ENCODE data around the gene NPFF.
"Not testable (repeated sequence)": the region's sequence is repeated elsewhere in the genome, so short reads cannot be mapped to it uniquely, and the experiment has no call there.

NPFF gene, protein sequence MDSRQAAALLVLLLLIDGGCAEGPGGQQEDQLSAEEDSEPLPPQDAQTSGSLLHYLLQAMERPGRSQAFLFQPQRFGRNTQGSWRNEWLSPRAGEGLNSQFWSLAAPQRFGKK

DNA sequence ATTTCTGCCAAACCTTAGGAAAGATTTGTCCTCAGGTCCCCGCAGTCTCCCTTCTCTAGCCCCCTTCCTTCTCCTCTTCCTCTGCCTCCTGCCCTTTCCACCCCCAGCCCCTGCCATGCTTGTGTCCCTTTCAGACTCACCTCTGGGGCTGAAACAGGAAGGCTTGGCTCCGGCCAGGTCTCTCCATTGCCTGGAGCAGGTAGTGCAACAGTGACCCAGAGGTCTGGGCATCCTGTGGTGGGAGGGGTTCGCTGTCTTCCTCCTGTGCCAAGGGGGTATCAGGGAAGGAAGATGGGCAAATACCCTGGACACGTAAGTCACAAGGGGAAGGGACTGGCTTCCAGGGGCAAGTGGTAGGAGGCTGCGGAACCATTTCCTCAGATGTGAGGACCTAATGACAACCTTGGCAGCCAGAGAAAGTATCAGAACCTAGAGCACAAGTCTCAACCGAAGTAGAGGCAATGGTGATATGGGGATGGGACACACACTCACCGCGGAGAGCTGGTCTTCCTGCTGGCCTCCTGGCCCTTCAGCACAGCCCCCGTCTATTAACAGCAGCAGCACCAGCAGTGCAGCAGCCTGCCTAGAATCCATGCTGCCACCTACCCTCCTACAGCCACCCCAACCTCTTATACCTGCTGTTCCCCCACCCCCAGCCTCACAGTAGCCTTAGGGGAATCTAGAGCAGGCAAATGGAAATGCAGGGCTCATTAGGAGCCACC lies at the start of gene NPFF:
Gene NPFF, minus strand, starts transcription at position 604 of the 722 bp plus-strand sequence. Its CDS starts 10 bp downstream, at position 594.
- no peak for DNase-seq

GRCh38 chr12:53552361-53553327 lies 45.4 kb upstream of the NPFF start:
- no peak for DNase-seq

DNA sequence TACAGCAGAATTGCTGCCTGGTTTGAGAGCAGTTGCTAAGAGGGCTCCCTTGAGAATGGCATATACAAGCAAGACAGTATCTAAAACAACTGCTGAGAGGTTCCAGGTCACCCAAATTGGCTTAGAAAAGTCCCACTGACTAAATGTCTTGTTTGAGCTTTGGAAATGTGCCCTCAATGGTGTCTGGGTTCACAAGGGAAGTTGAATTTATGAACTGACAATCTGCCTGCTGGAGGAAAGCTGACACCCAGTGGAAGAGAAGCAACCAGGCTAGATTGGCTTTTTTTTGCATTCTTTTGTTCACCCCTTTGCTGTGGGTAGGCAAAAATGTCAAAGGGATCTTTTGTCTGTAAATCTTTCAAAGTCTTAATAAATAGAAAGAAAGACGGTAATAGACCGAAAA lies 44.6 kb upstream of the NPFF start:
- no peak for DNase-seq

DNA sequence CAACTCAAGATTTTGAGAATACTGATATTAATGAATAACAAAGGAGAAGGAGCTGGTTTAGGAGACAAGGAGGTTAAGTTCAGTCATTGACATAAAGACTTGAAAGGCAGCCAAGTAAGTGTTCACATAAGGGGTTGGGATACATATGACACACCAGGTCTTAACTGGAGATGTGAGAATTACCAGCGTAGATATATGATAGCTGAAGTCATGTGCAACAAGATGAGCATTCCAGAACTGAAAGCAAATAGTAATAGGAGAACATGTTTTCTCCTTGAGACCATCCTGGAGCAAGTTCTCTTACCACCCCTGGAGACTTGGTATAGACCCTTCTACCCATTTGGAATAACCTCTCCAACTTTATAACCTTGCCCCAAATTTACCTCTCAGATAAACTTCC lies 43.3 kb upstream of the NPFF start:
- no peak for DNase-seq

DNA sequence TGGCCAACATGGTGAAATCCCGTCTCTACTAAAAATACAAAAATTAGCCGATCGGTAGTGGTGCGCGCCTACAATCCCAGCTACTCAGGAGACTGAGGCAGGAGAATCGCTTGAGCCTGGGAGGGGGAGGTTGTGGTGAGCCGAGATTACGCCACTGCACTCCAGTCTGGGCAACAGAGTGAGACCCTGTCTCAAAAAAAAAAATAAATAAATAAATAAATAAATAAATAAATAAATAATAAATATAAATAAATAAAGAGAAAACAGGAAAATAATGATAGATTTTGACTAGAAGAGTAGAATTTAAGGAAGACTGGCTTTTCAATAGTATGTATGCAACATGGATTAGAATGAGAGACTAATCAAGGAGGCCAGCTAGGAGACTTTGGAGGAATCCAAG lies 42.8 kb upstream of the NPFF start:
- DNase-seq: not testable (repeated sequence)

- DNase-seq: not testable (repeated sequence)
Measured at GRCh38 chr12:53548354-53548753, 41.1 kb upstream of the NPFF start.

- peak; percentile 52 for DNase-seq
Measured at GRCh38 chr12:53543539-53543938, 36.3 kb upstream of the NPFF start.

DNA sequence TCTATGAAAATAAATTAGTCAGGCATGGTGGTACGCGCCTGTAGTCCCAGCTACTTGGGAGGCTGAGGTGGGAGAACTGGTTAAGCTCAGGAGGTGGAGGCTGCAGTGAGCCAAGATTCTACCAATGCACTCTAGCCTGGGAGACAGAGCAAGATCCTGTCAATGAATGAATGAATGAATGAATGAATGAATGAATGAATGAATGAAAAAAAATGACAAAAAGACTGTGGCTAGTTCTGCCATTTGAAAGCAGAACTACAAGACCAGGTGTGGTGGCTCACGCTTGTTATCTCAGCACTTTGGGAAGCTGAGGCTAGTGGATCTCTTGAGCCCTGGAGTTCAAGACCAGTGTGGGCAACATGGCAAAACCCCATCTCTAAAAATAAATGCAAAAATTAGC lies 32.2 kb upstream of the NPFF start:
- no peak for DNase-seq

GRCh38 chr12:53538209-53538689 lies 31.0 kb upstream of the NPFF start:
- peak; percentile 23 for DNase-seq

- no peak for DNase-seq
Measured at GRCh38 chr12:53536962-53537361, 29.7 kb upstream of the NPFF start.

GRCh38 chr12:53533471-53533870 lies 26.2 kb upstream of the NPFF start:
- no peak for DNase-seq

DNA sequence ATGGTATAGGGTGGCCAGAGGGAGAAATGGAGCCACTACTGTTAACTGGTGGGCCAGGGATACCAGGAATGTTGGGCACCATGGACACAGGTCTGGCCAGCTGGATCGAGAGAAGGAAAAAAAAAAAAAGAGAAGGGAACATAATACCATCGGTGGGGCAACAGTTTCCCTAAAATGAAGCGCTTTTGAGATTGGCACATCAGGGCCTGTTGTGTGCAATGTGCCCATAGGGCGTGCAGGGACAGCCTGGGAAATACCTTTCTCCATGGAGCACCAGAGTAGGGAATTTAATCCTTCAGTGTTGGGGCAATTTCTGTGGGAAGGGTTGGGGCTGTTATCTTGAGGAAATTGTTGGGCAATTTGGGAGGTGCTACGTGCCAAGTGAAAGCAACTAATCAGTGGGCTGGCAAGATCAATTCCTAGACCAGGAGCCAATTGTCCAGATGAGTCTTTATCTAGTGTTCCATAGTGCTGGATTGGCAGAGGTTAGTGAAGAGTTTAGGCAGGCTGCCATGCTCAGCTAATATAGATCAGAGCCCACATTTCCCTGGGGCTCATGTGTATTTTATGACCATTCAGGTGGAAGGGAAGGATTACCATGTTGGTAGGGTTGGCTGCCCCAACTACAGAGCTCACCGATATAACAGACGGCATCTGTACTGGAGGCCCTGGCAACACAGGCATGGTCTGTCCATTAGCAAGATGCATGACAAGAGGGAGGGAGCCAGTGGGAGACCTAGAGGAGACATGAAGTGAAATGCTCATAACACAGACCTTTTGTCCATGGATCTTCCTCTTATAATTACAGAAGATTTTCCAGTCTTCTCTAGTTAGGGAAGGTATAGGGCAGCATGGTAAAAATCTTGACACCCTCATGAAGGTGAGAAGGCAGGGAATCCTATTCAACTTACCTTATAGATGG lies 25.5 kb upstream of the NPFF start:
- no peak for DNase-seq

- no peak for DNase-seq
Measured at GRCh38 chr12:53532021-53532420, 24.7 kb upstream of the NPFF start.

GRCh38 chr12:53530920-53531319 lies 23.6 kb upstream of the NPFF start:
- no peak for DNase-seq

DNA sequence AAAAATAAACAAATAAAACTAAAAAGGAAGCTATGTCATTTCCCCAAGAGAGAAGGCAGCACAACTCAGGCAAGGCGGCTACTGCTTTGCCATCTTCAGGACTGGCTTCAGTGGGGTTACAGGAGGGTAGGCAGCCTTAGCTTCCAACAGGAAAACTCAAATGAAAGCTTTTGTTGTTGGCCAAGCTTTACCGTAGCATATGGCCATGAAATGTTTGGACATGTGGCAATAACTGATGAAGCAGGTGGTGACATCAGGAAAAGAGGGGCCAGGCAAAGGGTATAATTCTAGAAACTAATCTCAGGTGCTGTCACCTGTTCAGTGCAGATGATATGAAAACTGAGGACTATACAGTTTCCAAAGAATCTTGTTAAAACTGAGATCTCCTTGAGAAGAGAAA lies 22.8 kb upstream of the NPFF start:
- DNase-seq: no peak

- no peak for DNase-seq
Measured at GRCh38 chr12:53524476-53524875, 17.2 kb upstream of the NPFF start.

DNA sequence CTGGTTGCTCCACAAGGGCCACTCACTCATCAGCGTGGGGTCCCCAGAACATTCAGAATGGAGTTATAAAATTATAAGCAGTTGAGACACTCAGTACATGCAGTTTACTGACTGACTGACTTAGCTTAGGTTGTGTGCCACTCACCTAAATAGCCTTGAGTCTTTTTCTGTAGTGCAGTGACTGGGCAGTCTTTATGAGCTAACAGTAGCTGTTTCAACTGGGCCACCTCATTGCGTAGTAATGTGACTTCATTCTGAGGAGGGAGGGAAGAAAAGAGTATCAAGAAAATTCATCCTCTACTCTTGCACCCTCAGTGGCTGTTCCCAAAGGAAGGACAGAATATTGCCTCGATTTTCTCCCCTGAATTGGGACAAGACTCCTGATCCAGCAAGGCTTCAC lies 15.8 kb upstream of the NPFF start:
- no peak for DNase-seq

DNA sequence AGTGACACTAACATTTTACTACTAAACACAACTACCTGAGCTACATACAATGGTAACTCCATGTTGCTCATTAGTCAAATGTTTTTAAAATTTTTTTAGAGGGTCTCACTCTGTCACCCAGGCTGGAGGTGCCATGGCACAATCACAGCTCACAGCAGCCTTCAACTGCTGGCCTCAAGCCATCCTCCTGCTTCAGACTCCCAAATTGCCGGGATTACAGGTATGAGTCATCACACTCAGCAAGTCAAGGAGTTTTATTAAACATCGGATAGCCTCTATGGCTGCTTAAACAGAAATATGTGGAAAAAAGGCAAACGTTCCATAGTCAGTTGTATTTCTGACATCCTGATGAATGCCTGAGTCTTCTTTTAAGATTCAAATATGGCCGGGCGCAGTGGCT lies 11.1 kb upstream of the NPFF start:
- no peak for DNase-seq

- DNase-seq: no peak
Measured at GRCh38 chr12:53516758-53517455, 9.6 kb upstream of the NPFF start.

- no peak for DNase-seq
Measured at GRCh38 chr12:53515291-53515680, 8.0 kb upstream of the NPFF start.

DNA sequence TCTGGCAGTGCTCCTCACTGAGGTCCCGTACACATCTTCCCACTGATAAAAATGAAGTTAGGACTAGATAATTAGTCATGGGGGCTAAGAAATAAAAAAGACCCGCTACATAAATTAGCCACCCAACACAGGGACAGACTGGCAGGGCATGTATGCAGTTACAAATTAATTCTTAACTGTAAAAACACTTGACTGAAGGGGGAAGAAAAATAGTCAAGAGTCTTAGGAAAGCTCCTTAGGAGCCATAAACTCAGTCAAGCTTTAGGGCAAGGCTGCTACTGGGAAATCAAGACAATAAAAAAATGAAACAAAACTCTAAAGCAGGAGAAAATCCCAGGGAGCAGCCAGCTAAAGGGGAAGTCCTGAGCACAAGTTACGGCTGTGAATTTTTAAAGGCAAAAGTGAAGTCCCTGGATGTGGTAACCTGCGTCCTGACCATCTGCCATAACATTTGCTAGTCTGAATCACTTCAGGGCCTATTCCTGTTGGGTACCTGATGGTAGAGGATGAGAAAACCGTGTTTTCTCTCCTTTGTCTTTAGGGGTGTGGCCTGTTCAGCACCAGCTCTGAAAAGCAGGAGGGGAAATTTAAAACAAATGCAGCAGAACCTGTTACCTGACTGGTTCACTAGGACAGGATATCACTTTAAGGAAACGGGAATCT lies 7.5 kb upstream of the NPFF start:
- DNase-seq: no peak

Measured in NCI-H2227 treated with DMSO at 0.1 percent for 48 hours (cell line).